K562 (cell line): ENCODE results near the gene ELK4. TPM values are rescaled to one million over a fixed set of nuclear protein-coding genes. Genes with fewer than 3 reads are reported as not detected.

Source experiments
- ATAC-seq: fragments of 200-7000 bp; cut with Tn5 transposase; 3 replicates; pipeline ENCODE4 v1.9.1; 2020; ENCODE audit warnings: moderate library complexity
- BruUV-seq: library from RNA; stranded (reverse); fragments of 400-500 nt; replicated peaks from 2 replicates; lab custom pipeline; 2021; lab: Mats Ljungman, UMichigan
- CTCF ChIA-PET: fragments of 300-600 bp; formaldehyde crosslinking; extraction: SDS; loops from one replicate; lab custom pipeline; 2021; ENCODE audit warnings: low intra/inter-chr PET ratio; lab: Yijun Ruan, JAX
- POLR2A ChIA-PET: fragments of 300-600, 350-650 bp; sonication (Branson Sonifier 250); formaldehyde crosslinking; extraction: SDS; loops from one replicate; lab custom pipeline; 2021; ENCODE audit warnings: antibody characterized with exemption, inconsistent platforms; lab: Yijun Ruan, JAX
- DNase-seq, 4 experiments: peaks; one replicate each; pipeline versions ENCODE4 v3.0.0 to v3.0.0-alpha.2; 2011 to 2018; ENCODE audit warnings: low spot score in 3 of 4, mixed read lengths in 3 of 4; ENCODE audit errors: extremely low read depth in 1 of 4
- FAIRE-seq: peaks from 2 replicates; lab custom pipeline; 2011; peaks lifted over from hg19 to GRCh38; lab: Jason Lieb, UNC
- H2AFZ ChIP-seq: 2 replicates; pipeline ENCODE4 v1.6.0; 2011; ENCODE audit warnings: low read depth, low read length, control low read depth, inconsistent platforms
- H3K27ac ChIP-seq: fragments of 200-600 bp; 3 replicates; pipeline ENCODE4 v1.8.0; 2011; ENCODE audit warnings: low read depth, mild to moderate bottlenecking, control low read depth, inconsistent platforms, low read length, moderate library complexity, mixed read lengths; ENCODE audit errors: extremely low read depth
- H3K27me3 ChIP-seq, 2 experiments: fragments of 300-600 bp in 1 of 2; 2 replicates in 1 of 2; 3 replicates in 1 of 2; pipeline versions ENCODE4 v1.6.0 to v1.8.0; 2011; ENCODE audit warnings: inconsistent platforms in 2 of 2, low read length in 2 of 2, mild to moderate bottlenecking in 1 of 2, mixed read lengths in 1 of 2, moderate library complexity in 1 of 2; ENCODE audit not compliant: control insufficient read depth in 2 of 2, insufficient read depth in 2 of 2
- H3K36me3 ChIP-seq: fragments of 300-600 bp; 3 replicates; pipeline ENCODE4 v1.8.0; 2011; ENCODE audit warnings: mild to moderate bottlenecking, low read length, inconsistent platforms; ENCODE audit not compliant: control insufficient read depth, insufficient read depth
- H3K4me1 ChIP-seq, 2 experiments: fragments of 200-600 bp in 1 of 2; replicated peaks in 1 of 2; 2 replicates in 1 of 2; 3 replicates in 1 of 2; pipeline versions ENCODE4 v1.5.1 to v1.8.0; 2011; ENCODE audit warnings: inconsistent platforms in 2 of 2, low read length in 2 of 2, mild to moderate bottlenecking in 1 of 2, mixed read lengths in 1 of 2, moderate library complexity in 1 of 2; ENCODE audit not compliant: control insufficient read depth in 2 of 2, insufficient read depth in 2 of 2
- H3K4me2 ChIP-seq: 2 replicates; pipeline ENCODE4 v1.6.1; 2011; ENCODE audit warnings: low read length, control low read depth, inconsistent platforms, mixed read lengths; ENCODE audit not compliant: insufficient read depth
- H3K4me3 ChIP-seq: fragments of 200-600 bp; sonication (generic), shearing (Covaris generic); 2 replicates; pipeline ENCODE4 v1.5.1; 2016; ENCODE audit warnings: control low read depth, inconsistent platforms
- H3K79me2 ChIP-seq: fragments of 200-600 bp; 3 replicates; pipeline ENCODE4 v1.8.0; 2011; ENCODE audit warnings: low read length, inconsistent platforms; ENCODE audit not compliant: control insufficient read depth, insufficient read depth
- H3K9ac ChIP-seq, 2 experiments: 2 replicates each; pipeline versions ENCODE4 v1.6.0 to v1.6.1; 2011; ENCODE audit warnings: low read depth in 2 of 2, low read length in 2 of 2, control low read depth in 1 of 2, inconsistent platforms in 1 of 2, mild to moderate bottlenecking in 1 of 2, mixed read lengths in 1 of 2; ENCODE audit not compliant: insufficient read depth in 1 of 2
- H3K9me1 ChIP-seq: one replicate; pipeline ENCODE4 v1.6.0; 2011; ENCODE audit warnings: inconsistent platforms, mild to moderate bottlenecking, low read length, moderate library complexity; ENCODE audit not compliant: control insufficient read depth, insufficient read depth
- H3K9me3 ChIP-seq: replicated peaks from 2 replicates; pipeline ENCODE4 v1.5.1; 2011; ENCODE audit warnings: low read depth, low read length, inconsistent platforms; ENCODE audit not compliant: control insufficient read depth, insufficient read depth
- H4K20me1 ChIP-seq: replicated peaks from 2 replicates; pipeline ENCODE4 v1.6.1; 2011; ENCODE audit warnings: low read length, inconsistent platforms, mixed read lengths; ENCODE audit not compliant: control insufficient read depth, insufficient read depth
- ATF3 ChIP-seq, 2 experiments: fragments of 450-650 bp in 1 of 2; sonication (generic) in 1 of 2; formaldehyde crosslinking in 1 of 2; IDR thresholded peaks in 1 of 2; conservative IDR thresholded peaks in 1 of 2; 2 replicates each; pipeline versions ENCODE4 v1.6.1 to v1.8.1; 2016 to 2023; ENCODE audit warnings: mild to moderate bottlenecking in 2 of 2, moderate library complexity in 2 of 2, inconsistent platforms in 1 of 2, missing genetic modification reagents in 1 of 2
- ZFX ChIP-seq: sonication (generic); formaldehyde crosslinking; IDR thresholded peaks from 2 replicates; pipeline ENCODE4 v1.8.0; 2022; ENCODE audit warnings: mild to moderate bottlenecking, missing genetic modification reagents, moderate library complexity
- WGBS: fragments of 100-300 bp; shearing (Covaris generic); methylation state at CpG from one replicate; pipeline ENCODE4 v1.1.6; 2016; ENCODE audit warnings: low coverage, mixed read lengths; ENCODE audit not compliant: insufficient coverage; ENCODE audit errors: missing lambda C conversion rate; 5-methylcytosine and 5-hydroxymethylcytosine counted together
- in situ Hi-C: fragments of 300-500 bp; cut with MboI; formaldehyde crosslinking; loops from 4 replicates; pipeline ENCODE4 v1.15.0; 2018; ENCODE audit warnings: inconsistent platforms, mixed read lengths
- intact Hi-C: fragments of 100-400 bp; cut with micrococcal nuclease; formaldehyde crosslinking; loops from 2 replicates; pipeline ENCODE4 v1.14.2; 2022
- polyA plus RNA-seq, 8 experiments: library from polyadenylated mRNA; depleted of rRNA in 4 of 8; stranded (reverse) in 5 of 8; unstranded in 3 of 8; fragments of >200 nt; fragmentation: Nextera tagmentation in 2 of 8; fragmentation: Illumina TruSeq in 1 of 8; extraction: Ambion mirVana in 2 of 8; extraction: Trizol in 1 of 8; gene quantifications; 2 replicates each; pipeline versions ENCODE4 v1.2.1 to v1.2.3, GENCODE V29; 2011 to 2014; ENCODE audit warnings: inconsistent platforms in 1 of 8, missing spikeins in 1 of 8
- total RNA-seq, 7 experiments: library from RNA; depleted of rRNA in 6 of 7; stranded (reverse); fragments of >200 nt in 6 of 7; fragmentation: Illumina TruSeq in 2 of 7; extraction: Trizol in 2 of 7; gene quantifications; 2 replicates each; pipeline versions ENCODE4 v1.2.1 to v1.2.3, GENCODE V29; 2011 to 2021; ENCODE audit warnings: low replicate concordance in 1 of 7

The ELK4 gene
- total and polyA plus RNA-seq, 9 of the 15 experiments (the other 6 are each of a cell fraction or from before 2014, with no cell fraction given), result 2.0 to 21.7 (median 9.2) TPM

- Histone ChIP-seq H3K4me2 (no peak overlapping the region), H3K9me1 (no peaks in the 10 kb centered on the region), H3K4me1 (no peaks in the 10 kb centered on the region), H3K79me2 (peaks cover 11% of the 10 kb centered on the region; the same call in 1 of the 3 replicates), H4K20me1 (no peaks in the 10 kb centered on the region), H3K27me3 (no peaks in the 10 kb centered on the region), H3K9ac (no peak overlapping the region), H3K27ac (no peak overlapping the region), H3K36me3 (peaks cover 68% of the 10 kb centered on the region), H3K9me3 (no peaks in the 10 kb centered on the region), H2AFZ (no peak overlapping the region), H3K4me3 (no peak overlapping the region)
- ATAC-seq, result no peak
- ChIA-PET POLR2A (interaction anchor here (1.4 kb wide), 1 partner anchor 9 kb away, joined by 6 read pairs; no protein-coding TSS in a partner anchor), CTCF (no interaction called here)
- TF ChIP-seq ATF3 (IDR thresholded peaks at IDR 0.05), result no peak
- no peak for TF ChIP-seq ATF3 (CRISPR knock-in tag; conservative IDR thresholded peaks at IDR 0.05)
- TF ChIP-seq ZFX, result 0 out of 2 replicates have a peak, but pooled peaks have one; percentile 16
- no TSS peak for BruUV-seq
- no peak for DNase-seq
- WGBS, result 78% methylated on average over 2 of the region's 2 CpGs
- FAIRE-seq, result no peak
- intact Hi-C loops, result no loop called here
- in situ Hi-C loops, result no loop called here
Observed at GRCh38 chr1:205610036-205610435, 21.8 kb downstream of the ELK4 start.
